Measurements from ENCODE around the gene MEIG1.
A peak's percentile ranks its signal among the peaks of the same experiment; 100 is the strongest.

Gene MEIG1

GRCh38 chr10:14918964-14919363 lies 40.2 kb upstream of the MEIG1 start:
- DNase-seq (ENCODE audit: extremely low read depth, insufficient read length) = no peak
- no peaks in the 10 kb centered on the region for H3K27me3 ChIP-seq (replicated peaks; ENCODE audit: control insufficient read depth, insufficient read depth, low read length)
- peaks cover 22% of the 10 kb centered on the region for H3K36me3 ChIP-seq (ENCODE audit: control insufficient read depth, insufficient read depth, low read length)
- no peak for TF ChIP-seq CTCF (IDR thresholded peaks at IDR 0.05; ENCODE audit: insufficient read depth, low read length, poor library complexity, severe bottlenecking)
- H3K4me3 ChIP-seq (replicated peaks; ENCODE audit: low read depth, low read length) = no peak overlapping the region

- no peak for DNase-seq (ENCODE audit: extremely low read depth, insufficient read length)
- H3K4me3 ChIP-seq (replicated peaks; ENCODE audit: low read depth, low read length) = no peak overlapping the region
- TF ChIP-seq CTCF (IDR thresholded peaks at IDR 0.05; ENCODE audit: insufficient read depth, low read length, poor library complexity, severe bottlenecking) = no peak
- no peaks in the 10 kb centered on the region for H3K27me3 ChIP-seq (replicated peaks; ENCODE audit: control insufficient read depth, insufficient read depth, low read length)
- peaks cover 25% of the 10 kb centered on the region for H3K36me3 ChIP-seq (ENCODE audit: control insufficient read depth, insufficient read depth, low read length)
Observed at GRCh38 chr10:14924013-14924412, 35.2 kb upstream of the MEIG1 start.

GRCh38 chr10:14925268-14925667 lies 33.9 kb upstream of the MEIG1 start:
- TF ChIP-seq CTCF (IDR thresholded peaks at IDR 0.05; ENCODE audit: insufficient read depth, low read length, poor library complexity, severe bottlenecking) = no peak
- Histone ChIP-seq H3K27me3 (replicated peaks; ENCODE audit: control insufficient read depth, insufficient read depth, low read length) (no peaks in the 10 kb centered on the region), H3K4me3 (replicated peaks; ENCODE audit: low read depth, low read length) (no peak overlapping the region), H3K36me3 (ENCODE audit: control insufficient read depth, insufficient read depth, low read length) (peaks cover 22% of the 10 kb centered on the region)
- DNase-seq (ENCODE audit: extremely low read depth, insufficient read length) = no peak

GRCh38 chr10:14926061-14926470 lies 33.1 kb upstream of the MEIG1 start:
- Histone ChIP-seq H3K27me3 (replicated peaks; ENCODE audit: control insufficient read depth, insufficient read depth, low read length) (no peaks in the 10 kb centered on the region), H3K4me3 (replicated peaks; ENCODE audit: low read depth, low read length) (no peak overlapping the region), H3K36me3 (ENCODE audit: control insufficient read depth, insufficient read depth, low read length) (peaks cover 19% of the 10 kb centered on the region)
- no peak for DNase-seq (ENCODE audit: extremely low read depth, insufficient read length)
- TF ChIP-seq CTCF (IDR thresholded peaks at IDR 0.05; ENCODE audit: insufficient read depth, low read length, poor library complexity, severe bottlenecking) = no peak

GRCh38 chr10:14926722-14927416 lies 32.3 kb upstream of the MEIG1 start:
- H3K36me3 ChIP-seq (ENCODE audit: control insufficient read depth, insufficient read depth, low read length) = peaks cover 17% of the 10 kb centered on the region
- DNase-seq (ENCODE audit: extremely low read depth, insufficient read length) = peak; percentile 77
- no peaks in the 10 kb centered on the region for H3K27me3 ChIP-seq (replicated peaks; ENCODE audit: control insufficient read depth, insufficient read depth, low read length)
- peak overlapping the region; percentile 48 for H3K4me3 ChIP-seq (replicated peaks; ENCODE audit: low read depth, low read length)
- TF ChIP-seq CTCF (IDR thresholded peaks at IDR 0.05; ENCODE audit: insufficient read depth, low read length, poor library complexity, severe bottlenecking) = no peak

- peaks cover 12% of the 10 kb centered on the region for H3K36me3 ChIP-seq (ENCODE audit: control insufficient read depth, insufficient read depth, low read length)
- no peak for TF ChIP-seq CTCF (IDR thresholded peaks at IDR 0.05; ENCODE audit: insufficient read depth, low read length, poor library complexity, severe bottlenecking)
- no peaks in the 10 kb centered on the region for H3K27me3 ChIP-seq (replicated peaks; ENCODE audit: control insufficient read depth, insufficient read depth, low read length)
- no peak overlapping the region for H3K4me3 ChIP-seq (replicated peaks; ENCODE audit: low read depth, low read length)
- DNase-seq (ENCODE audit: extremely low read depth, insufficient read length) = no peak
Observed at GRCh38 chr10:14930610-14931009, 28.6 kb upstream of the MEIG1 start.
